ENCODE measurements around the gene SMU1. TPM values are rescaled to one million over a fixed set of nuclear protein-coding genes. Genes with fewer than 3 reads are reported as not detected.
A peak's percentile ranks its signal among the peaks of the same experiment; 100 is the strongest.

The SMU1 gene
- total RNA-seq (10 to 100 TPM; 15.0 to 28.3 (median 21.9) TPM), polyA plus RNA-seq (10 to 100 TPM in 1 of 3 donors, 1 to 10 TPM in 2; 6.9 to 23.3 (median 8.0) TPM)
- long read RNA-seq, donor 1, full-length matches to known transcripts: 6 of 6 reads
- long read RNA-seq, donor 1, partial matches to known transcripts: 0 of 6 reads
- long read RNA-seq, donor 1, other reads (novel, unspliced or antisense): 0 of 6 reads
- long read RNA-seq, donor 2, full-length matches to known transcripts: 9 of 26 reads
- long read RNA-seq, donor 2, partial matches to known transcripts: 17 of 26 reads
- long read RNA-seq, donor 2, other reads (novel, unspliced or antisense): 0 of 26 reads
- long read RNA-seq, donor 3, full-length matches to known transcripts: 3 of 8 reads
- long read RNA-seq, donor 3, partial matches to known transcripts: 5 of 8 reads
- long read RNA-seq, donor 3, other reads (novel, unspliced or antisense): 0 of 8 reads
- long read RNA-seq, donor 4, full-length matches to known transcripts: 13 of 30 reads
- long read RNA-seq, donor 4, partial matches to known transcripts: 5 of 30 reads
- long read RNA-seq, donor 4, other reads (novel, unspliced or antisense): 12 of 30 reads
- long read RNA-seq, donor 5, full-length matches to known transcripts: 70 of 79 reads
- long read RNA-seq, donor 5, partial matches to known transcripts: 5 of 79 reads
- long read RNA-seq, donor 5, other reads (novel, unspliced or antisense): 4 of 79 reads
- long read RNA-seq, donor 6, full-length matches to known transcripts: 18 of 46 reads
- long read RNA-seq, donor 6, partial matches to known transcripts: 12 of 46 reads
- long read RNA-seq, donor 6, other reads (novel, unspliced or antisense): 16 of 46 reads
- long read RNA-seq, donor 7, full-length matches to known transcripts: 1 of 1 reads
- long read RNA-seq, donor 7, partial matches to known transcripts: 0 of 1 reads
- long read RNA-seq, donor 7, other reads (novel, unspliced or antisense): 0 of 1 reads
- long read RNA-seq, donor 8, full-length matches to known transcripts: 17 of 17 reads
- long read RNA-seq, donor 8, partial matches to known transcripts: 0 of 17 reads
- long read RNA-seq, donor 8, other reads (novel, unspliced or antisense): 0 of 17 reads
- long read RNA-seq, donor 9, full-length matches to known transcripts: 7 of 7 reads
- long read RNA-seq, donor 9, partial matches to known transcripts: 0 of 7 reads
- long read RNA-seq, donor 9, other reads (novel, unspliced or antisense): 0 of 7 reads
- long read RNA-seq, donor 10, full-length matches to known transcripts: 5 of 5 reads
- long read RNA-seq, donor 10, partial matches to known transcripts: 0 of 5 reads
- long read RNA-seq, donor 10, other reads (novel, unspliced or antisense): 0 of 5 reads

DNA sequence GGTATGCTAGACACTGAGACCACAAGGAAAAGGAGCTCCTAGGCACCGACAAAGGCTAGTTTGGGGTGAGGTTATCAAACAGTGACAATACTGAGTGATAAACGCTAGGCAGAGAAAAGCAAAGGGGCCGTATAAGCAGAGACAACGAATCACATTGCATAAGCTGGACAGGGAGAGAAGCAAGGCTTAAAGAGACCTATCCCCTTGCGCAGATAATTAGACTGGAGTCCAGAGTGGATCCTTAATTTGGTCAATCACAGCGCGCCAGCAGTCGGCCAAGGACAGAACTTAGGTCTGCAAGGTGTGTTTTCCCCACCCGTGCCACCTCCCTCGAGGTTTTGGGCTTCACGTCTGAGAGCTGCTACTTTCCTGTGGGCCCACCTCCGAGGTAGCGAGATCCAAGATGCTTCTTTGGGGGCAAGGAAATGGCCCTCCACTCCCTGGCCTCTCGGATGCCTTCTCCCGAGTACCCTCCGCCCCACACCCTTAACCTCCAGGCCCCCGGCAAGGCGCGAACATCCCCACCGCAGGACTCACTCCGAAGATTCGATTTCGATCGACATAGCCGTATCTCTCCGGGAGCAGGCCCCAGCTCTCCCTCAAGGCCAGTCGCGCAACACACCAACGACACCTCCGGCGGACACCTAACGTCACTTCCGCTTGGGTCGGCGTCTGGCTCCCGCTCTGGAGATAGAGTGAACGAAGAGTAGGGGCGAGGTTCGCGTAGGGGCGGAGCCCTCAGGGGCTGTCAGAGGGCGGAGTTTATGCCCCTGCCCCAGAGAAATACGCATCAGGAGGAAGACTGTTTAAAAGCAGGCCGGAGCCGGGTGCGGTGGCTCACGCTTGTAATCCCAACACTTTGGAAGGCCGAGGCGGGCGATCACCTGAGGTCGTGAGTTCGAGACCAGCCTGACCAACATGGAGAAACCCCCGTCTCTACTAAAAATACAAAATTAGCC lies at the start of gene SMU1:
SMU1 (minus strand) TSS at position 629 of the 959 bp plus-strand sequence; CDS start at position 563, 66 bp downstream.
- peak; percentile 96 to 99 (median 98) for DNase-seq
- H3K27ac ChIP-seq: peak within 1 kb of the TSS; percentile 77 to 98 (median 96)
- TF ChIP-seq CTCF (IDR thresholded peaks at IDR 0.05): no peak
- TF ChIP-seq POLR2A (IDR thresholded peaks at IDR 0.05): peak; percentile 50 to 83
- no peaks in the 10 kb centered on the region for H3K9me3 ChIP-seq (replicated peaks in 1 of 3)
- intact Hi-C loops (cut with DNase I): no loop called here
- H3K27me3 ChIP-seq: no peaks in the 10 kb centered on the region
- 0 to 2% (median 1%) methylated on average over 8 to 53 of the region's 53 CpGs for WGBS, 4 donors
- peaks cover 0 to 22% of the 10 kb centered on the region in 2 donors for H3K36me3 ChIP-seq (replicated peaks in 1 of 2)
- H3K4me3 ChIP-seq: peak within 1 kb of the TSS; percentile 35 to 79 (median 60)
- H3K4me1 ChIP-seq (replicated peaks in 1 of 2): peaks cover 0 to 14% of the 10 kb centered on the region in 2 donors

DNA sequence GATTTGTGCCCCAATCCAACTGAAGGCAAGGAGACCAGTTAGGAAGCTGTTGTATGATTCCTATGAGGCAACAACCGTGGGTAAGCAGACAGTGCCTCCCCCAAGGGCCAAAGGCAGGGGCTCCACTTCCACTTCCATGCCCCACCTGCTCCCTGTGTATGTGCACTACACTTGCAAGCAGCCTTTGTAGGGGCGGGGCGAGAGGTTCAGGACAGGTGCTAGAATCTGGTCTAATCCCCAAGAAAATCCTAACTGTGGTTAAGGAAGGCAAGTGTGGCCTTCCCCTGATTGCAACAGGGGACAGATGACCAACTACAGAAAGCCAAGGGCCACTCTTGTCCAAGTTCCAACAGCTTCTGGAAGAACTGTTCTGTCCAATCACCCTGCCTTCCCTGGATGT lies 49.0 kb upstream of the SMU1 start:
- TF ChIP-seq CTCF (IDR thresholded peaks at IDR 0.05): no peak
- no peak for TF ChIP-seq POLR2A (IDR thresholded peaks at IDR 0.05)
- DNase-seq: no peak
- intact Hi-C loops (cut with DNase I): no loop called here
- peaks cover 0 to 32% of the 10 kb centered on the region in 2 donors for H3K36me3 ChIP-seq (replicated peaks in 1 of 2)
- peak overlapping the region in 1 of 5 donors; percentile 0 for H3K27ac ChIP-seq
- H3K4me1 ChIP-seq (replicated peaks in 1 of 2): peaks cover 0 to 14% of the 10 kb centered on the region in 2 donors
- H3K9me3 ChIP-seq (replicated peaks in 1 of 3): no peaks in the 10 kb centered on the region
- 75 to 93% (median 81%) methylated on average over 2 to 3 of the region's 3 CpGs for WGBS, 4 donors
- no peaks in the 10 kb centered on the region for H3K27me3 ChIP-seq
- no peak overlapping the region for H3K4me3 ChIP-seq

DNA sequence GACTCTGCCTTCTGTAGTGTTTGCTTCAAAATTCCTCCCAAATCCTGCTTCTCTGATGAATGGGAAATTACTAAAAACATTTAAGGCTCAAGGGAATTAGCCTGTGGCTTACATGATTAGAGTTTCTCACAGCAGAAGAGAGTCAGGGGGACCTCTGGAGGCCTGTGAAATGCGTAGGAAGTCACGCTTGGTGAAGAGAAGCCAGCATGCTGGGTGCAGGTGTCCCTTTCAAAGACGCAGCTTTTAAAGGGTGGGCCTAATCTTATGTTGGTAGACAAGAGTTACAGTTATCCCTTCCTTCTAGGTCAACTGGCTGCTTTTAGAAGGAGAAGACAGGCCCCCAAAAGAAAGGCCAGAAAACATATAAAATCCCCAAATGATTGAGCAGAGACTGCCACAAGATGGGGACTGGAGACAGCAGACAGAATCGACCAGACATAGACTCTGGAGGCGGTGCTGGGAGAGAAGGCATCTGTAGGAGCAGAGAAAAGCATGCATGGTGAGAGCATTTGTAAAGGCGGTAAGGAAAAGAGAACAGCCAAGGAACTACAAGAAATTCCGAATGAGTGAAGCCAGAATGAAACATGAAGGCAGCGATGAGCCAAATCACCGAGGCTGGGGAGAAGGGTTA lies 48.4 kb upstream of the SMU1 start:
- Histone ChIP-seq H3K4me3 (no peak overlapping the region), H3K27ac (no peak overlapping the region), H3K27me3 (no peaks in the 10 kb centered on the region), H3K9me3 (replicated peaks in 1 of 3) (no peaks in the 10 kb centered on the region), H3K4me1 (replicated peaks in 1 of 2) (peaks cover under 1 to 9% of the 10 kb centered on the region in 2 donors), H3K36me3 (replicated peaks in 1 of 2) (peaks cover 0 to 32% of the 10 kb centered on the region in 2 donors)
- intact Hi-C loops (cut with DNase I): no loop called here
- WGBS, 4 donors: 82 to 88% (median 86%) methylated on average over 9 of the region's 9 CpGs
- TF ChIP-seq CTCF (IDR thresholded peaks at IDR 0.05) (no peak), POLR2A (IDR thresholded peaks at IDR 0.05) (no peak)
- no peak for DNase-seq

Data from adrenal gland (tissue), 19 donors.